Measurements from ENCODE around the gene GPX2. TPM values are rescaled to one million over a fixed set of nuclear protein-coding genes. Genes with fewer than 3 reads are reported as not detected.
A peak's percentile ranks its signal among the peaks of the same experiment; 100 is the strongest.

The GPX2 gene
- total and polyA plus RNA-seq, 2 donors (not counting 3 experiments of a cell fraction or from before 2014, with no cell fraction given), result not detected

- H3K27ac ChIP-seq (ENCODE audit: insufficient read depth, low read depth, low read length), result peak within 1 kb of the TSS; percentile 32
- FAIRE-seq (peak; percentile 94), DNase-seq (ENCODE audit: low read depth, low spot score) (peak; percentile 98)
- TSS peak; percentile 62 for BruUV-seq (replicated peaks)
- no peaks in the 10 kb centered on the region for H3K9me1 ChIP-seq (replicated peaks; ENCODE audit: control insufficient read depth, extremely low read depth, insufficient read depth, low read length)
- no peaks in the 10 kb centered on the region for H4K20me1 ChIP-seq (replicated peaks; ENCODE audit: control insufficient read depth, extremely low read depth, insufficient read depth, low read length)
- peaks cover 6 to 20% of the 10 kb centered on the region in 2 experiments for H3K27me3 ChIP-seq (ENCODE audit: control insufficient read depth in 2 of 2, insufficient read depth in 2 of 2, low read length in 2 of 2)
- peak within 1 kb of the TSS; percentile 82 for H3K4me2 ChIP-seq (ENCODE audit: insufficient read depth, low read length)
- H2AFZ ChIP-seq (ENCODE audit: low read depth, low read length), result peak within 1 kb of the TSS; percentile 89
- intact Hi-C loops (cut with micrococcal nuclease), result loop anchor here (1.0 to 5.0 kb wide), 6 partner anchors 15 to 426 kb away; partner anchors contain the start of genes CHURC1, FUT8, MAX and RAB15
- TF ChIP-seq POLR2AphosphoS5 (IDR thresholded peaks at IDR 0.05; ENCODE audit: insufficient read depth, low read depth, low read length) (peak; percentile 62), POLR2A (IDR thresholded peaks at IDR 0.05; ENCODE audit: low read depth, low read length) (peak; percentile 43), MYC (IDR thresholded peaks at IDR 0.05; ENCODE audit: low read depth, low read length) (peak; percentile 21), CTCF (IDR thresholded peaks at IDR 0.05; ENCODE audit: extremely low read depth in 1 of 2, insufficient read depth in 1 of 2, low read depth in 1 of 2, low read length in 2 of 2) (peak; percentile 69 to 85), EZH2 (IDR thresholded peaks at IDR 0.05; ENCODE audit: borderline replicate concordance, low read depth, low read length, severe bottlenecking) (no peak), FOS (IDR thresholded peaks at IDR 0.05; ENCODE audit: borderline replicate concordance, insufficient read depth, low read length) (no peak)
- H3K9ac ChIP-seq (replicated peaks; ENCODE audit: extremely low read depth, insufficient read depth, low read length), result peak within 1 kb of the TSS; percentile 66
- H3K4me3 ChIP-seq (replicated peaks in 1 of 3; ENCODE audit: insufficient read depth in 1 of 3, low read depth in 1 of 3, low read length in 3 of 3), result peak within 1 kb of the TSS; percentile 40 to 76 (median 63)
- POLR2A ChIA-PET, result interaction anchor here (0.6 to 1.1 kb wide), 3 partner anchors 19 to 34 kb away, joined by 3 read pairs; no protein-coding TSS in a partner anchor
- peaks cover 4% of the 10 kb centered on the region for H3K79me2 ChIP-seq (ENCODE audit: control insufficient read depth, insufficient read depth, low read length)
- CTCF ChIA-PET, result interaction anchor here (0.6 to 7.3 kb wide), 29 partner anchors 12 to 974 kb away, joined by 3 to 109 read pairs (median 3); partner anchors contain the start of genes CHURC1 and MAX
- no peaks in the 10 kb centered on the region for H3K9me3 ChIP-seq (replicated peaks; ENCODE audit: control insufficient read depth, insufficient read depth, low read length)
- H3K4me1 ChIP-seq (ENCODE audit: control insufficient read depth, extremely low read depth, insufficient read depth, low read length), result peaks cover 15% of the 10 kb centered on the region
- H3K36me3 ChIP-seq (ENCODE audit: control insufficient read depth in 2 of 2, extremely low read depth in 1 of 2, insufficient read depth in 2 of 2, low read length in 2 of 2), result no peaks in the 10 kb centered on the region
- dilution Hi-C loops (cut with MboI; ENCODE audit: extremely low pct_ligation_motif_present, low sequenced_read_pairs), result no loop called here
Measured at GRCh38 chr14:64986648-64987437, 44.3 kb upstream of the GPX2 start, which contains the start of gene FNTB. Gene FNTB, plus strand, starts transcription at chr14:64986895. Its CDS starts 59 bp downstream, at chr14:64986954.
